Measurements from ENCODE around the gene SORCS2. TPM values are rescaled to one million over a fixed set of nuclear protein-coding genes. Genes with fewer than 3 reads are reported as not detected.

SORCS2 gene
- total RNA-seq, 2 donors from 2014 or later: 1.5 to 1.7 TPM

DNA sequence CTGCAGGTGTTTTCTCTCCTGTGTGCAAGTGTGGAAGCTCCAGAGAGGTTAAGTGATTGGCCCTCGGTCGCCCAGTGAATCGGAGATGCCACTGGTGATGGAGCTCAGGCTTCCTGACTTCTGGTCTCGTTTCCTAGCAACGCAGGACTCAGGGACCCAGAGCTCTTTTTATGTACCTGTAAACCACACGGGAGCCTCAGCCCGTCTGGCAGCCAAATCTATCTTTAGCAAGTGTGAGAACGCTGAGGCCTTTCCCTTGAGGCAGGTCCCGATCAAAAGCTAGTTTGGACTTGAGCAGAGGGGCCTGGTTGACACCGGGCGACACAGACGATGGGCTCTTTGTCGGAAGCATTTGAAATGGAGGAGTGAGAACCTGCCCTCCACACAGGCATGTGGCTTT lies 116.8 kb downstream of the SORCS2 start:
- Histone ChIP-seq H3K36me3 (no peaks in the 10 kb centered on the region), H3K9me3 (no peaks in the 10 kb centered on the region), H3K27ac (no peak overlapping the region), H3K4me3 (no peak overlapping the region), H3K4me1 (peaks cover 0 to 28% of the 10 kb centered on the region in 2 donors), H3K27me3 (no peaks in the 10 kb centered on the region)
- DNase-seq (ENCODE audit: low spot score): no peak
- TF ChIP-seq, protein P1, sequence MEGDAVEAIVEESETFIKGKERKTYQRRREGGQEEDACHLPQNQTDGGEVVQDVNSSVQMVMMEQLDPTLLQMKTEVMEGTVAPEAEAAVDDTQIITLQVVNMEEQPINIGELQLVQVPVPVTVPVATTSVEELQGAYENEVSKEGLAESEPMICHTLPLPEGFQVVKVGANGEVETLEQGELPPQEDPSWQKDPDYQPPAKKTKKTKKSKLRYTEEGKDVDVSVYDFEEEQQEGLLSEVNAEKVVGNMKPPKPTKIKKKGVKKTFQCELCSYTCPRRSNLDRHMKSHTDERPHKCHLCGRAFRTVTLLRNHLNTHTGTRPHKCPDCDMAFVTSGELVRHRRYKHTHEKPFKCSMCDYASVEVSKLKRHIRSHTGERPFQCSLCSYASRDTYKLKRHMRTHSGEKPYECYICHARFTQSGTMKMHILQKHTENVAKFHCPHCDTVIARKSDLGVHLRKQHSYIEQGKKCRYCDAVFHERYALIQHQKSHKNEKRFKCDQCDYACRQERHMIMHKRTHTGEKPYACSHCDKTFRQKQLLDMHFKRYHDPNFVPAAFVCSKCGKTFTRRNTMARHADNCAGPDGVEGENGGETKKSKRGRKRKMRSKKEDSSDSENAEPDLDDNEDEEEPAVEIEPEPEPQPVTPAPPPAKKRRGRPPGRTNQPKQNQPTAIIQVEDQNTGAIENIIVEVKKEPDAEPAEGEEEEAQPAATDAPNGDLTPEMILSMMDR (IDR thresholded peaks at IDR 0.05): no peak

DNA sequence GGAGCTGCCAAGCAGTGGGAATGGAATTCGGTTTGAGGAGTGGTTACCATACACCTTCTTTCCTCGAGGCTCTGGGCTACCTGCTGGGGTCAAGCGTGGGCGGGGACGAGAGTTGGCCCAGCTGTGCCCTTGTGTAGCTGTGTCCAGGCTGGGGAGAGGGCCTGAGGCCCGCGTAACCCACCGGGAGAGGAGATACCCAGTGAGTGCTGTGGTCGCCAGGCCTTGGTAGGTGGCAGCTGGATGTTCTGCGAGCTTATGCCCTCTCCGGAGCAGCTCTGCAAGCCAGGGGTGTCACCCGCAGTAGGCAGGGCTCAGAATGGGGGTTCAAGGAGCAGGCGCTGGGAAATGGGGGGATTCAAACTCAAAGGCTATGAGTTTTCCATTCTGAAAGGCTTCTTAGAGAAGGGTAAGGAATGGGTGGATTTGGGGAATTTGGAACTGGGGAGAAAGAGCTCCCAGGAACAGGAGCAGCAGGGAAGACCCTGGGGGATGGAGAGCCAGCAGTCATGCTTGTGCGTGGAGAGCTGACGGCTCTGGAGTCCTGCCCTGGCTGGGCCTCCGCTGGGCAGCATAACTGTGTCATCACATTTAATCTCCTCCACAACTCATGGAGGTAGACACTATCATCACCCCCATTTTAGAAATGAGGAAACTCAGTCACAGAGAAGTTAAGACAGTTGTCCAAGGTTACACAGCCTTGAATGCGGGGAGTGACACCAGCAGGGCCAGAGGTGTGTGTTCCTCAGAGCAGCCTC lies 117.5 kb downstream of the SORCS2 start:
- TF ChIP-seq, protein P1 (IDR thresholded peaks at IDR 0.05): no peak
- H3K9me3 ChIP-seq: no peaks in the 10 kb centered on the region
- H3K36me3 ChIP-seq: no peaks in the 10 kb centered on the region
- DNase-seq (ENCODE audit: low spot score): no peak
- no peak overlapping the region for H3K27ac ChIP-seq
- H3K4me1 ChIP-seq: peaks cover 0 to 28% of the 10 kb centered on the region in 2 donors
- H3K27me3 ChIP-seq: no peaks in the 10 kb centered on the region
- H3K4me3 ChIP-seq: no peak overlapping the region

DNA sequence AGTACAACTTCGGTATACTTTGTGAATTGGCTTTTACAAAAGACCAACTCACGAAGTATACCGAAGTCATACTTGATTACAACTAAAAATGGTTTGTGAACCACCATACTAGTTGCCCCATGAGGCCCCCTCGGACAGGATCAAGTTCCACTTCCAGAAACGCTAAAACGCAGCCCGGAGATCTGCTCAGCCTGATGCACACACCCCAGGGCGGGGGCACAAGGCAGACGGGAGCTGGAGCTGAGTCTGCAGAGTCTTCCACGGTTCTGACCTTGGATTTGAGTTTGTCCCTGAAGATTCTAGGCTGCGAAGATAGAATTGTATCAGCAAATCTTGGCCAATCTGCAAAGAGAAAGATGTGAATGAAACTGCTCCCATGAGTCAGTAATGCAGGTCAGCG lies 118.1 kb downstream of the SORCS2 start:
- H3K4me3 ChIP-seq: no peak overlapping the region
- H3K9me3 ChIP-seq: no peaks in the 10 kb centered on the region
- H3K27ac ChIP-seq: no peak overlapping the region
- H3K4me1 ChIP-seq: peaks cover 0 to 28% of the 10 kb centered on the region in 2 donors
- no peaks in the 10 kb centered on the region for H3K27me3 ChIP-seq
- no peaks in the 10 kb centered on the region for H3K36me3 ChIP-seq
- TF ChIP-seq, protein P1 (IDR thresholded peaks at IDR 0.05): no peak
- DNase-seq (ENCODE audit: low spot score): no peak

DNA sequence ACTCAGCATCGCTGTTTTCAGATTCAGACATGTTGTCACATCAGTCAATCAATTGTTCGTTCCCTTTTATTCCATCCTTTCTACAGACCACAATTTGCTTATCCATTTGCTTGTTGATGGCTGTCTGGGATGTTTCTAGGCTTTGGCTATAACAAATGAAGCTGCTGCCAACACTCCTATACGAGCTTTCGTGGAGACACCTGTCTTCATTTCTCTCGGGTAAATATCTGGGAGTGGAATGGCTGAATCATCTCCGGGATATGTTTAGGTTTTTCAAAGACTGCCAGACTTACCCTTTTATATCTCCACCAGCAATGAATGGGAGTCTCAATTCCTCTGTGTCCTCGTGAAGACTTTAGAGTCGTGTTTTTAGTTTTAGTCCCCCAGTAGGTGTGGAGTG lies 118.9 kb downstream of the SORCS2 start:
- TF ChIP-seq, protein P1 (IDR thresholded peaks at IDR 0.05): no peak
- H3K27me3 ChIP-seq: no peaks in the 10 kb centered on the region
- no peak overlapping the region for H3K27ac ChIP-seq
- peaks cover 0 to 28% of the 10 kb centered on the region in 2 donors for H3K4me1 ChIP-seq
- DNase-seq (ENCODE audit: low spot score): no peak
- H3K4me3 ChIP-seq: no peak overlapping the region
- H3K36me3 ChIP-seq: no peaks in the 10 kb centered on the region
- H3K9me3 ChIP-seq: no peaks in the 10 kb centered on the region

DNA sequence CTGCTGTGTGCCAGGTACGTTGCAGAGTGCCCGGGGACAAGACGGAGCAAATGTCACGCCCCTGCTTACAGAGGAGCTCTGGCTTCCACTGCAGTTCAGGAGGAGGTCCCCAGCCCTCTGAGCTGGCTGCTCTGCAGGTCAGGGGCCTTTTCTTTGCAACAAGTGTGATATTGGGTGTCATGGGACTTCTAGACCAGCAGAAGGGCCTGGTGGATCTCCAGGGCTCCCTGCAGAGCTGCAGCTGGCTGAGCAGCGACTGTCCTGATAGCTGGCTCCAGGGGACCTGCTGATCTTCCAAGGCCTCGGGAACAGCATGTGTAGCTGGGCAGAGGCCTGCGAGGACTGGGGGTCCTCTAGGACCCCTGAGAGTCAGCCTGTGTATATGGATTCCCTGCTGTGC lies 120.4 kb downstream of the SORCS2 start:
- Histone ChIP-seq H3K4me3 (no peak overlapping the region), H3K4me1 (peaks cover 0 to 15% of the 10 kb centered on the region in 2 donors), H3K9me3 (no peaks in the 10 kb centered on the region), H3K36me3 (no peaks in the 10 kb centered on the region), H3K27ac (no peak overlapping the region), H3K27me3 (no peaks in the 10 kb centered on the region)
- TF ChIP-seq, protein P1 (IDR thresholded peaks at IDR 0.05): no peak
- DNase-seq (ENCODE audit: low spot score): no peak
